GM12878 (cell line): Measurements from ENCODE around the gene TRAF7. TPM values are rescaled to one million over a fixed set of nuclear protein-coding genes. Genes with fewer than 3 reads are reported as not detected.
"Not testable (repeated sequence)": the region's sequence is repeated elsewhere in the genome, so short reads cannot be mapped to it uniquely, and the experiment has no call there.

Experiments
- ATAC-seq: fragments of 200-7000 bp; cut with Tn5 transposase; 3 replicates; pipeline ENCODE4 v1.9.1; 2020; ENCODE audit warnings: mild to moderate bottlenecking, moderate library complexity
- BruUV-seq: library from RNA; stranded (reverse); fragments of 400-500 nt; replicated peaks from 2 replicates; lab custom pipeline; 2021; lab: Mats Ljungman, UMichigan
- CTCF ChIA-PET: fragments of 300-600 bp; sonication (Branson Sonifier 250); formaldehyde crosslinking; extraction: SDS; loops from one replicate; lab custom pipeline; 2021; ENCODE audit warnings: inconsistent platforms; lab: Yijun Ruan, JAX
- POLR2A ChIA-PET: fragments of 350-600 bp; formaldehyde crosslinking; extraction: SDS; loops from one replicate; lab custom pipeline; 2021; ENCODE audit warnings: inconsistent platforms; lab: Charles Lee
- RAD21 ChIA-PET: fragments of 300-600 bp; sonication (Branson Sonifier 250); formaldehyde crosslinking; loops from one replicate; lab custom pipeline; 2023; ENCODE audit warnings: antibody characterized with exemption; ENCODE audit not compliant: unreplicated experiment; lab: Charles Lee
- SMC1A ChIA-PET: fragments of 300-600 bp; sonication (Branson Sonifier 250); formaldehyde crosslinking; loops from one replicate; lab custom pipeline; 2023; ENCODE audit not compliant: unreplicated experiment, uncharacterized antibody; lab: Charles Lee
- DNase-seq: peaks from one replicate; pipeline ENCODE4 v3.0.0-alpha.2; 2011; ENCODE audit warnings: low read depth, low spot score
- FAIRE-seq: peaks from 3 replicates; lab custom pipeline; 2011; peaks lifted over from hg19 to GRCh38; lab: Jason Lieb, UNC
- H2AFZ ChIP-seq: 2 replicates; pipeline ENCODE4 v1.6.0; 2011; ENCODE audit warnings: low read depth, low read length, control low read depth; ENCODE audit not compliant: control insufficient read depth
- H3K27ac ChIP-seq: 2 replicates; pipeline ENCODE4 v1.5.1; 2011; ENCODE audit warnings: control low read depth; ENCODE audit not compliant: control insufficient read depth, insufficient read depth
- H3K27me3 ChIP-seq, 2 experiments: replicated peaks in 1 of 2; 2 replicates each; pipeline versions ENCODE4 v1.6.0 to v1.6.1; 2011; ENCODE audit warnings: low read length in 1 of 2; ENCODE audit not compliant: control insufficient read depth in 2 of 2, insufficient read depth in 2 of 2
- H3K36me3 ChIP-seq, 2 experiments: 2 replicates each; pipeline ENCODE4 v1.5.1; 2011; ENCODE audit warnings: low read length in 1 of 2; ENCODE audit not compliant: control insufficient read depth in 2 of 2, insufficient read depth in 2 of 2
- H3K4me1 ChIP-seq: 2 replicates; pipeline ENCODE4 v1.6.1; 2011; ENCODE audit warnings: mild to moderate bottlenecking, low read length, moderate library complexity, mixed read lengths; ENCODE audit not compliant: control insufficient read depth, insufficient read depth
- H3K4me2 ChIP-seq: 2 replicates; pipeline ENCODE4 v1.6.0; 2011; ENCODE audit warnings: control low read depth; ENCODE audit not compliant: control insufficient read depth, insufficient read depth
- H3K4me3 ChIP-seq: fragments of 200-600 bp; sonication (generic); 2 replicates; pipeline ENCODE4 v1.5.1; 2016
- H3K79me2 ChIP-seq: 2 replicates; pipeline ENCODE4 v1.6.0; 2011; ENCODE audit warnings: low read length; ENCODE audit not compliant: control insufficient read depth, insufficient read depth
- H3K9ac ChIP-seq: 2 replicates; pipeline ENCODE4 v1.8.0; 2011; ENCODE audit warnings: low read length, control low read depth, mixed read lengths; ENCODE audit not compliant: control insufficient read depth, insufficient read depth
- H3K9me3 ChIP-seq: replicated peaks from 3 replicates; pipeline ENCODE4 v1.5.1; 2011; ENCODE audit warnings: mild to moderate bottlenecking, low read length; ENCODE audit not compliant: control insufficient read depth, insufficient read depth
- H4K20me1 ChIP-seq: 2 replicates; pipeline ENCODE4 v1.6.0; 2011; ENCODE audit not compliant: control insufficient read depth, insufficient read depth
- BACH1 ChIP-seq: fragments of 450-650 bp; IDR thresholded peaks from 2 replicates; pipeline ENCODE4 v1.6.1; 2017; ENCODE audit warnings: mild to moderate bottlenecking, borderline replicate concordance
- BHLHE40 ChIP-seq, 2 experiments: fragments of 450-650 bp in 1 of 2; IDR thresholded peaks; 2 replicates each; pipeline ENCODE4 v1.6.1; 2011 to 2017; ENCODE audit warnings: low read depth in 2 of 2, borderline replicate concordance in 1 of 2, improper control_type of control experiment in 1 of 2, low read length in 1 of 2, mild to moderate bottlenecking in 1 of 2
- EED ChIP-seq: sonication (generic); IDR thresholded peaks from 2 replicates; pipeline ENCODE4 v1.6.1; 2016; ENCODE audit warnings: antibody characterized with exemption, low read depth
- EGR1 ChIP-seq, 2 experiments: IDR thresholded peaks; 1 replicate in 1 of 2; 2 replicates in 1 of 2; pipeline ENCODE4 v1.6.1; 2011 to 2012; ENCODE audit warnings: low read depth in 2 of 2, low read length in 2 of 2, borderline replicate concordance in 1 of 2, mild to moderate bottlenecking in 1 of 2, moderate library complexity in 1 of 2
- HDGF ChIP-seq: fragments of 450-650 bp; IDR thresholded peaks from 2 replicates; pipeline ENCODE4 v1.6.1; 2016; ENCODE audit warnings: antibody characterized with exemption
- IKZF1 ChIP-seq: fragments of 450-650 bp; conservative IDR thresholded peaks from 2 replicates; pipeline ENCODE4 v1.6.1; 2017; ENCODE audit warnings: antibody characterized with exemption, mild to moderate bottlenecking
- IKZF2 ChIP-seq, 2 experiments: fragments of 450-650 bp; IDR thresholded peaks; 2 replicates each; pipeline ENCODE4 v1.6.1; 2017; ENCODE audit warnings: mild to moderate bottlenecking in 2 of 2, moderate library complexity in 2 of 2
- POLR2A ChIP-seq: IDR thresholded peaks from 2 replicates; pipeline ENCODE4 v1.6.1; 2011; ENCODE audit warnings: low read depth, mild to moderate bottlenecking, low read length
- RUNX3 ChIP-seq: IDR thresholded peaks from 2 replicates; pipeline ENCODE4 v1.6.1; 2012; ENCODE audit warnings: low read length, inconsistent platforms
- SP1 ChIP-seq: IDR thresholded peaks from one replicate; pipeline ENCODE4 v1.6.1; 2011; ENCODE audit warnings: low read depth, low read length
- WGBS: methylation state at CpG from one replicate; pipeline ENCODE4 v1.1.6; 2016; ENCODE audit warnings: low lambda C conversion rate; ENCODE audit not compliant: insufficient replicate concordance, insufficient coverage; ENCODE audit errors: missing lambda C conversion rate; 5-methylcytosine and 5-hydroxymethylcytosine counted together
- in situ Hi-C: fragments of 300-500 bp; cut with MboI; formaldehyde crosslinking; loops from 9 replicates; pipeline ENCODE4 v1.14.3; 2018; ENCODE audit warnings: mixed read lengths
- intact Hi-C: fragments of 100-400 bp; cut with micrococcal nuclease; formaldehyde crosslinking; loops from one replicate; pipeline ENCODE4 v1.14.2; 2022; ENCODE audit not compliant: unreplicated experiment
- polyA plus RNA-seq, 11 experiments: library from polyadenylated mRNA; depleted of rRNA in 4 of 11; unstranded in 6 of 11; stranded (reverse) in 5 of 11; fragments of >200 nt; fragmentation: Nextera tagmentation in 4 of 11; fragmentation: Illumina TruSeq in 1 of 11; extraction: Ambion mirVana in 4 of 11; extraction: Trizol in 1 of 11; gene quantifications; 1 replicate in 1 of 11; 2 replicates in 10 of 11; pipeline versions ENCODE4 v1.2.1 to v1.2.3, GENCODE V29; 2011 to 2016; ENCODE audit warnings: inconsistent platforms in 2 of 11, missing spikeins in 2 of 11, low read depth in 1 of 11
- total RNA-seq, 4 experiments: library from RNA; depleted of rRNA in 3 of 4; stranded (reverse); fragments of >200 nt in 3 of 4; fragmentation: Illumina TruSeq in 1 of 4; extraction: Trizol in 1 of 4; gene quantifications; 2 replicates each; pipeline versions ENCODE4 v1.2.1 to v1.2.3, GENCODE V29; 2013 to 2021

TRAF7 gene
- total and polyA plus RNA-seq, 10 of the 15 experiments (the other 5 are each of a cell fraction or from before 2014, with no cell fraction given): 0.61 to 87.0 (median 30.0) TPM

- H3K27me3 ChIP-seq, H3K79me2 ChIP-seq, H3K4me1 ChIP-seq, H4K20me1 ChIP-seq, BruUV-seq, ATAC-seq, POLR2A ChIA-PET, H3K4me2 ChIP-seq, intact Hi-C loops, H3K36me3 ChIP-seq, H3K27ac ChIP-seq, H2AFZ ChIP-seq, CTCF ChIA-PET, SMC1A ChIA-PET, RAD21 ChIA-PET, H3K9me3 ChIP-seq, FAIRE-seq, DNase-seq, H3K9ac ChIP-seq, in situ Hi-C loops: not testable (repeated sequence)
- H3K4me3 ChIP-seq: peak overlapping the region; percentile 63
- TF ChIP-seq IKZF1: 0 out of 2 replicates have a peak, but pooled peaks have one; percentile 25
- 3% methylated on average over 22 of the region's 42 CpGs for WGBS
These were observed 20.5 kb upstream of the TRAF7 start for GRCh38 chr16:2135071-2135470.

GRCh38 chr16:2135770-2136490 lies 19.7 kb upstream of the TRAF7 start, which contains the start of gene PKD1:
TSS of gene PKD1 (minus strand) at chr16:2135898. CDS start at chr16:2135689, 209 bp downstream.
- BruUV-seq, H3K36me3 ChIP-seq, H3K9me3 ChIP-seq, in situ Hi-C loops, H3K27me3 ChIP-seq, H4K20me1 ChIP-seq, H3K79me2 ChIP-seq, POLR2A ChIA-PET, H3K4me1 ChIP-seq, intact Hi-C loops: not testable (repeated sequence)
- Histone ChIP-seq H3K27ac (peak within 1 kb of the TSS; percentile 33; the same call in 1 of the 2 replicates), H3K4me3 (peak within 1 kb of the TSS; percentile 63), H3K9ac (peak within 1 kb of the TSS; percentile 58), H2AFZ (peak within 1 kb of the TSS; percentile 71), H3K4me2 (peak within 1 kb of the TSS; percentile 59)
- DNase-seq (peak; percentile 86), ATAC-seq (peak; percentile 84), FAIRE-seq (peak; percentile 96)
- SMC1A ChIA-PET: interaction anchor here (0.5 to 1.3 kb wide), 4 partner anchors 10 to 637 kb away, joined by 3 to 4 read pairs (median 4); partner anchors contain the start of gene TRAF7
- RAD21 ChIA-PET: interaction anchor here (0.7 to 1.9 kb wide), 4 partner anchors 15 to 115 kb away, joined by 4 to 5 read pairs (median 4); partner anchors contain the start of genes ECI1, NTHL1, TRAF7 and TSC2
- 0 out of 2 replicates have a peak, but pooled peaks have one; percentile 30 for TF ChIP-seq EED
- TF ChIP-seq BHLHE40 (IDR thresholded peaks at IDR 0.05; ENCODE audit: borderline replicate concordance in 1 of 2, low read depth in 2 of 2, low read length in 1 of 2): peak; percentile 69 to 98; a peak in 3 of 4 replicates
- peak; percentile 53 for TF ChIP-seq SP1
- TF ChIP-seq RUNX3: peak; percentile 36; the same call in 1 of the 2 replicates
- TF ChIP-seq HDGF: peak; percentile 91
- TF ChIP-seq IKZF2 (IDR thresholded peaks at IDR 0.05): peak in 1 of 2 experiments; percentile 25; a peak in 1 of 4 replicates
- TF ChIP-seq BACH1: peak; percentile 58; the same call in 1 of the 2 replicates
- TF ChIP-seq POLR2A: peak; percentile 45; the same call in 1 of the 2 replicates
- peak; percentile 55 to 92 for TF ChIP-seq EGR1 (IDR thresholded peaks at IDR 0.05; ENCODE audit: borderline replicate concordance in 1 of 2, low read depth in 2 of 2, low read length in 2 of 2)
- under 1% methylated on average over 38 of the region's 81 CpGs for WGBS
- CTCF ChIA-PET: interaction anchor here (1.1 to 2.4 kb wide), 5 partner anchors 11 to 113 kb away, joined by 4 to 11 read pairs (median 6); partner anchors contain the start of gene TRAF7
